T-cell (primary cell): ENCODE results near the gene LYPD5. TPM values are rescaled to one million over a fixed set of nuclear protein-coding genes. Genes with fewer than 3 reads are reported as not detected.

Source experiments
- ATAC-seq, 4 experiments: fragments of 200-7000 bp in 3 of 4; fragments of 150-1000 bp in 1 of 4; cut with Tn5 transposase; replicated peaks in 1 of 4; 1 replicate in 3 of 4; 2 replicates in 1 of 4; pipeline ENCODE4 v1.10.0; 2021; ENCODE audit warnings: moderate library complexity in 3 of 4, mild to moderate bottlenecking in 2 of 4, moderate number of reproducible peaks in 1 of 4
- CTCF ChIA-PET, 2 donors: fragments of 300-600 bp; sonication (Branson Sonifier 250); formaldehyde crosslinking; loops; one replicate each; lab custom pipeline; 2022; ENCODE audit warnings: antibody characterized with exemption in 2 of 2; lab: Charles Lee
- POLR2A ChIA-PET, 2 donors: fragments of 300-600 bp; sonication (Branson Sonifier 250); formaldehyde crosslinking; loops; one replicate each; lab custom pipeline; 2022; ENCODE audit warnings: antibody characterized with exemption in 2 of 2; lab: Charles Lee
- DNase-seq, 35 experiments: peaks; one replicate each; pipeline versions ENCODE4 v3.0.0 to v3.0.0-alpha.2; 2013 to 2023
- H3K27ac ChIP-seq: one replicate; pipeline ENCODE4 v1.5.1; 2013; ENCODE audit warnings: low read length
- H3K27me3 ChIP-seq, 2 experiments: replicated peaks in 1 of 2; 1 replicate in 1 of 2; 2 replicates in 1 of 2; pipeline versions ENCODE4 v1.6.1 to v1.7.0; 2013; ENCODE audit warnings: low read length in 1 of 2, mixed read lengths in 1 of 2; ENCODE audit not compliant: control insufficient read depth in 2 of 2, insufficient read depth in 2 of 2; ENCODE audit errors: extremely low read depth in 1 of 2
- H3K36me3 ChIP-seq, 2 donors: 1 replicate in 1 of 2; 2 replicates in 1 of 2; pipeline versions ENCODE4 v1.6.1 to v1.7.0; 2013; ENCODE audit warnings: low read length in 1 of 2; ENCODE audit not compliant: control insufficient read depth in 2 of 2, insufficient read depth in 1 of 2; ENCODE audit errors: extremely low read depth in 1 of 2
- H3K4me1 ChIP-seq, 2 experiments: 1 replicate in 1 of 2; 2 replicates in 1 of 2; pipeline versions ENCODE4 v1.6.1 to v1.7.0; 2013; ENCODE audit warnings: low read length in 2 of 2, mixed read lengths in 1 of 2; ENCODE audit not compliant: insufficient read depth in 2 of 2, control insufficient read depth in 1 of 2; ENCODE audit errors: extremely low read depth in 1 of 2
- H3K4me3 ChIP-seq, 2 donors: 1 replicate in 1 of 2; 2 replicates in 1 of 2; pipeline versions ENCODE4 v1.5.1 to v1.7.0; 2013; ENCODE audit warnings: mild to moderate bottlenecking in 2 of 2, low read length in 1 of 2, moderate library complexity in 1 of 2; ENCODE audit not compliant: control insufficient read depth in 1 of 2; ENCODE audit errors: extremely low read depth in 1 of 2
- H3K9me3 ChIP-seq: 2 replicates; pipeline ENCODE4 v1.7.0; 2013
- H3K27ac Mint-ChIP-seq, 2 donors: one replicate each; pipeline ENCODE4 v1.8.0; 2020 to 2021; ENCODE audit warnings: mild to moderate bottlenecking in 2 of 2, mixed read lengths in 2 of 2
- H3K27me3 Mint-ChIP-seq, 2 donors: one replicate each; pipeline ENCODE4 v1.8.0; 2021 to 2022; ENCODE audit warnings: mixed read lengths in 2 of 2
- H3K36me3 Mint-ChIP-seq: one replicate; pipeline ENCODE4 v1.8.0; 2021; ENCODE audit warnings: mixed read lengths
- H3K4me1 Mint-ChIP-seq, 3 donors: one replicate each; pipeline ENCODE4 v1.8.0; 2020 to 2022; ENCODE audit warnings: mixed read lengths in 3 of 3, mild to moderate bottlenecking in 1 of 3
- H3K4me3 Mint-ChIP-seq, 3 donors: one replicate each; pipeline ENCODE4 v1.8.0; 2020 to 2022; ENCODE audit warnings: mild to moderate bottlenecking in 3 of 3, mixed read lengths in 3 of 3, moderate library complexity in 3 of 3
- H3K9me3 Mint-ChIP-seq, 3 donors: one replicate each; pipeline ENCODE4 v1.8.0; 2020 to 2022; ENCODE audit warnings: mixed read lengths in 3 of 3
- WGBS: methylation state at CpG from one replicate; pipeline ENCODE4 v1.1.5; 2013; ENCODE audit warnings: missing lambda C conversion rate; ENCODE audit not compliant: insufficient coverage; 5-methylcytosine and 5-hydroxymethylcytosine counted together
- total RNA-seq, 35 experiments: library from RNA in 6 of 35; stranded (reverse) in 6 of 35; fragments of 120-200 nt in 1 of 35; gene quantifications; one replicate each; pipeline versions ENCODE4 v1.2.1 to v1.2.4 and lab custom pipeline; 2013 to 2026

The LYPD5 gene
- total RNA-seq (under 1 TPM in 4 of 5 donors, not detected in 1; 0.20 to 0.70 (median 0.58) TPM), total RNA-seq (lab: John Stamatoyannopoulos, UW) (0 to 0.89 (median 0.21) reads per million in 29 experiments)
- 0.17 TPM for total RNA-seq (2013)

- Mint-ChIP-seq H3K27ac (peak within 1 kb of the TSS; percentile 1 to 61), H3K36me3 (no peaks in the 10 kb centered on the region), H3K9me3 (no peaks in the 10 kb centered on the region), H3K4me3 (no peak within 1 kb of the TSS), H3K27me3 (peaks cover 0 to under 1% of the 10 kb centered on the region in 2 donors), H3K4me1 (peaks cover 6 to 17% (median 12%) of the 10 kb centered on the region in 3 donors)
- no peaks in the 10 kb centered on the region for H3K9me3 ChIP-seq
- ATAC-seq (no peak), DNase-seq (no peak)
- CTCF ChIA-PET: interaction anchor here in 1 of 2 donors (0.7 kb wide), 1 partner anchor 781 kb away, joined by 3 read pairs; no protein-coding TSS in a partner anchor
- H3K36me3 ChIP-seq: no peaks in the 10 kb centered on the region
- POLR2A ChIA-PET: no interaction called here
- H3K27ac ChIP-seq: no peak within 1 kb of the TSS
- WGBS: 86% methylated on average over 7 of the region's 12 CpGs
- peaks cover 0 to 20% of the 10 kb centered on the region in 2 experiments for H3K27me3 ChIP-seq
- peaks cover 0 to 12% of the 10 kb centered on the region in 2 experiments for H3K4me1 ChIP-seq
- no peak within 1 kb of the TSS for H3K4me3 ChIP-seq
Observed at GRCh38 chr19:43802216-43802951, at the start of gene LYPD5. LYPD5 (minus strand) TSS chr19:43802447; CDS start chr19:43802380, 67 bp downstream.

GRCh38 chr19:43848821-43849220, 46.6 kb upstream of the LYPD5 start:
- Histone ChIP-seq H3K27me3 (no peaks in the 10 kb centered on the region), H3K9me3 (peaks cover 27% of the 10 kb centered on the region), H3K4me3 (no peak overlapping the region), H3K36me3 (peaks cover 0 to 10% of the 10 kb centered on the region in 2 donors), H3K27ac (no peak overlapping the region), H3K4me1 (no peaks in the 10 kb centered on the region)
- DNase-seq: no peak
- ATAC-seq: no peak
- H3K9me3 Mint-ChIP-seq: peaks cover 7 to 68% (median 42%) of the 10 kb centered on the region in 3 donors
- no peaks in the 10 kb centered on the region for H3K27me3 Mint-ChIP-seq
- H3K36me3 Mint-ChIP-seq: peaks cover 60% of the 10 kb centered on the region
- no peaks in the 10 kb centered on the region for H3K4me1 Mint-ChIP-seq
- POLR2A ChIA-PET: no interaction called here
- CTCF ChIA-PET: no interaction called here
- no peak overlapping the region for H3K4me3 Mint-ChIP-seq
- H3K27ac Mint-ChIP-seq: no peak overlapping the region

DNA sequence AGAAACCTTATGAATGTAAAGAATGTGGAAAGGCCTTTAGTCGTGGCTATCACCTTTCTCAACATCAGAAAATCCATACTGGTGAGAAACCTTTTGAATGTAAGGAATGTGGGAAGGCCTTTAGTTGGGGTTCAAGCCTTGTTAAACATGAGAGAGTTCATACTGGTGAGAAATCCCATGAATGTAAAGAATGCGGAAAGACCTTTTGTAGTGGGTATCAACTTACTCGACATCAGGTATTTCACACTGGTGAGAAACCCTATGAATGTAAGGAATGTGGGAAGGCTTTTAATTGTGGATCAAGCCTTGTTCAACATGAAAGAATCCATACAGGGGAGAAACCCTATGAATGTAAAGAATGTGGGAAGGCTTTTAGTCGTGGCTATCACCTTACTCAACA, 45.6 kb upstream of the LYPD5 start:
- ChIA-PET CTCF (no interaction called here), POLR2A (no interaction called here)
- DNase-seq (no peak), ATAC-seq (no peak)
- no peak overlapping the region for H3K27ac Mint-ChIP-seq
- H3K4me1 ChIP-seq: no peaks in the 10 kb centered on the region
- H3K4me1 Mint-ChIP-seq: no peaks in the 10 kb centered on the region
- peaks cover under 1 to 10% of the 10 kb centered on the region in 2 donors for H3K36me3 ChIP-seq
- peaks cover 27% of the 10 kb centered on the region for H3K9me3 ChIP-seq
- 100% methylated on average over 2 of the region's 4 CpGs for WGBS
- H3K4me3 ChIP-seq: no peak overlapping the region
- H3K4me3 Mint-ChIP-seq: no peak overlapping the region
- H3K9me3 Mint-ChIP-seq: peaks cover 7 to 68% (median 44%) of the 10 kb centered on the region in 3 donors
- peaks cover 69% of the 10 kb centered on the region for H3K36me3 Mint-ChIP-seq
- H3K27me3 Mint-ChIP-seq: no peaks in the 10 kb centered on the region
- H3K27me3 ChIP-seq: no peaks in the 10 kb centered on the region
- H3K27ac ChIP-seq: no peak overlapping the region

- Mint-ChIP-seq H3K9me3 (peaks cover 6 to 62% (median 40%) of the 10 kb centered on the region in 3 donors), H3K4me3 (no peak overlapping the region), H3K27ac (no peak overlapping the region), H3K36me3 (peaks cover 69% of the 10 kb centered on the region), H3K4me1 (no peaks in the 10 kb centered on the region), H3K27me3 (no peaks in the 10 kb centered on the region)
- no peak overlapping the region for H3K27ac ChIP-seq
- WGBS: no CpG with 5 or more reads among the region's 1 CpG
- no peak for ATAC-seq
- H3K27me3 ChIP-seq: no peaks in the 10 kb centered on the region
- ChIA-PET CTCF (no interaction called here), POLR2A (interaction anchor here in 1 of 2 donors (0.6 kb wide), 1 partner anchor 255 kb away, joined by 3 read pairs; no protein-coding TSS in a partner anchor)
- H3K9me3 ChIP-seq: peaks cover 27% of the 10 kb centered on the region
- no peak overlapping the region for H3K4me3 ChIP-seq
- no peaks in the 10 kb centered on the region for H3K4me1 ChIP-seq
- no peak for DNase-seq
- H3K36me3 ChIP-seq: peaks cover 7 to 10% of the 10 kb centered on the region in 2 donors
Observed at GRCh38 chr19:43847246-43847645, 45.0 kb upstream of the LYPD5 start.

- DNase-seq: no peak
- Histone ChIP-seq H3K27me3 (no peaks in the 10 kb centered on the region), H3K9me3 (peaks cover 29% of the 10 kb centered on the region), H3K27ac (no peak overlapping the region), H3K4me3 (no peak overlapping the region), H3K36me3 (peaks cover 7 to 46% of the 10 kb centered on the region in 2 donors), H3K4me1 (no peaks in the 10 kb centered on the region)
- Mint-ChIP-seq H3K9me3 (peaks cover 10 to 56% (median 55%) of the 10 kb centered on the region in 3 donors), H3K27ac (no peak overlapping the region), H3K4me3 (no peak overlapping the region), H3K27me3 (no peaks in the 10 kb centered on the region), H3K36me3 (peaks cover 82% of the 10 kb centered on the region), H3K4me1 (no peaks in the 10 kb centered on the region)
- CTCF ChIA-PET: no interaction called here
- no peak for ATAC-seq
- WGBS: no CpG with 5 or more reads among the region's 2 CpGs
- POLR2A ChIA-PET: no interaction called here
Observed at GRCh38 chr19:43842007-43842406, 39.8 kb upstream of the LYPD5 start.

DNA sequence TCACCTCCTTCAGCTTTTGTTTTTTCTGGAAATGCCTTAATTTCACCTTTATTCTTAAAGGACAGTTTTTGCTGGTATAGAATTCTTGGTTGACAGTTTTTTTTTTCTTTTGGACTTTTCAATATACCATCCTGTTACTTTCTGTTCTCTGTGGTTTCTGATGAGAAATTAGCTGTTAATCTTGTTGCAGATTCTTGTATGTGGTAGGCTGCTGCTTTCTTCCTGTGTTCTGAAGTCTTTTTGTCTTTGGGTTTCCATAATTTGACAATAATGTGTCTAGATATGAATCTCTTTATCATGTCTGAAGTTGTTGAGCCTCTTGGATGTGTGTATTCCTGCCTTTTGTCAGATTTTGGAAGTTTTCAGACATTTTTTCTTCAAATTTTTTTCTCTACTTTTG, 36.9 kb upstream of the LYPD5 start:
- no peak overlapping the region for H3K27ac ChIP-seq
- H3K4me3 ChIP-seq: no peak overlapping the region
- H3K4me3 Mint-ChIP-seq: no peak overlapping the region
- peaks cover 15% of the 10 kb centered on the region for H3K9me3 ChIP-seq
- H3K4me1 ChIP-seq: no peaks in the 10 kb centered on the region
- H3K36me3 ChIP-seq: peaks cover 13 to 66% of the 10 kb centered on the region in 2 donors
- H3K27me3 Mint-ChIP-seq: no peaks in the 10 kb centered on the region
- H3K4me1 Mint-ChIP-seq: no peaks in the 10 kb centered on the region
- CTCF ChIA-PET: no interaction called here
- DNase-seq: no peak
- POLR2A ChIA-PET: no interaction called here
- H3K36me3 Mint-ChIP-seq: peaks cover 84% of the 10 kb centered on the region
- no peaks in the 10 kb centered on the region for H3K27me3 ChIP-seq
- peaks cover 7 to 54% (median 51%) of the 10 kb centered on the region in 3 donors for H3K9me3 Mint-ChIP-seq
- H3K27ac Mint-ChIP-seq: no peak overlapping the region
- ATAC-seq: no peak
